Type B pancreatic cell (in vitro differentiated cells): ENCODE results near the gene KMO. TPM values are rescaled to one million over a fixed set of nuclear protein-coding genes. Genes with fewer than 3 reads are reported as not detected.

ENCODE experiments used
- DNase-seq: peaks from one replicate; pipeline ENCODE4 v3.0.0; 2021; ENCODE audit warnings: mixed read lengths; ENCODE audit not compliant: unreplicated experiment; ENCODE audit errors: extremely low spot score
- H3K27ac Mint-ChIP-seq: 2 replicates; pipeline ENCODE4 v1.8.0; 2021; ENCODE audit warnings: mild to moderate bottlenecking, mixed read lengths
- H3K27me3 Mint-ChIP-seq: 2 replicates; pipeline ENCODE4 v1.8.0; 2021; ENCODE audit warnings: mixed read lengths
- H3K36me3 Mint-ChIP-seq: 2 replicates; pipeline ENCODE4 v1.8.0; 2021; ENCODE audit warnings: mixed read lengths
- H3K4me1 Mint-ChIP-seq: one replicate; pipeline ENCODE4 v1.8.0; 2021; ENCODE audit warnings: mixed read lengths; ENCODE audit not compliant: unreplicated experiment
- H3K4me3 Mint-ChIP-seq: 2 replicates; pipeline ENCODE4 v1.8.0; 2021; ENCODE audit warnings: mild to moderate bottlenecking, mixed read lengths
- H3K9me3 Mint-ChIP-seq: 2 replicates; pipeline ENCODE4 v1.8.0; 2021; ENCODE audit warnings: mixed read lengths
- total RNA-seq: library from RNA; stranded (reverse); gene quantifications from 2 replicates; pipeline ENCODE4 v1.2.1, GENCODE V29; 2021; ENCODE audit warnings: low replicate concordance
- TF ChIP-seq, protein P1 (sequence below): fragments of 200-600 bp; sonication (generic); conservative IDR thresholded peaks from 2 replicates; pipeline ENCODE4 v1.5.0; 2021; ENCODE audit warnings: antibody characterized with exemption, mild to moderate bottlenecking

The KMO gene
- total RNA-seq, 1 donor from 2014 or later, result 1.1 TPM

GRCh38 chr1:241569848-241570247, 37.7 kb downstream of the KMO start:
- Mint-ChIP-seq H3K4me1 (no peaks in the 10 kb centered on the region), H3K27ac (no peak overlapping the region), H3K9me3 (no peaks in the 10 kb centered on the region), H3K4me3 (no peak overlapping the region), H3K27me3 (peaks cover 3% of the 10 kb centered on the region), H3K36me3 (no peaks in the 10 kb centered on the region)
- TF ChIP-seq, protein P1, sequence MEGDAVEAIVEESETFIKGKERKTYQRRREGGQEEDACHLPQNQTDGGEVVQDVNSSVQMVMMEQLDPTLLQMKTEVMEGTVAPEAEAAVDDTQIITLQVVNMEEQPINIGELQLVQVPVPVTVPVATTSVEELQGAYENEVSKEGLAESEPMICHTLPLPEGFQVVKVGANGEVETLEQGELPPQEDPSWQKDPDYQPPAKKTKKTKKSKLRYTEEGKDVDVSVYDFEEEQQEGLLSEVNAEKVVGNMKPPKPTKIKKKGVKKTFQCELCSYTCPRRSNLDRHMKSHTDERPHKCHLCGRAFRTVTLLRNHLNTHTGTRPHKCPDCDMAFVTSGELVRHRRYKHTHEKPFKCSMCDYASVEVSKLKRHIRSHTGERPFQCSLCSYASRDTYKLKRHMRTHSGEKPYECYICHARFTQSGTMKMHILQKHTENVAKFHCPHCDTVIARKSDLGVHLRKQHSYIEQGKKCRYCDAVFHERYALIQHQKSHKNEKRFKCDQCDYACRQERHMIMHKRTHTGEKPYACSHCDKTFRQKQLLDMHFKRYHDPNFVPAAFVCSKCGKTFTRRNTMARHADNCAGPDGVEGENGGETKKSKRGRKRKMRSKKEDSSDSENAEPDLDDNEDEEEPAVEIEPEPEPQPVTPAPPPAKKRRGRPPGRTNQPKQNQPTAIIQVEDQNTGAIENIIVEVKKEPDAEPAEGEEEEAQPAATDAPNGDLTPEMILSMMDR, result no peak
- no peak for DNase-seq

GRCh38 chr1:241574154-241574553, 42.0 kb downstream of the KMO start:
- TF ChIP-seq, protein P1, result no peak
- Mint-ChIP-seq H3K4me3 (no peak overlapping the region), H3K36me3 (no peaks in the 10 kb centered on the region), H3K9me3 (no peaks in the 10 kb centered on the region), H3K4me1 (no peaks in the 10 kb centered on the region), H3K27me3 (peaks cover 3% of the 10 kb centered on the region), H3K27ac (no peak overlapping the region)
- no peak for DNase-seq

DNA sequence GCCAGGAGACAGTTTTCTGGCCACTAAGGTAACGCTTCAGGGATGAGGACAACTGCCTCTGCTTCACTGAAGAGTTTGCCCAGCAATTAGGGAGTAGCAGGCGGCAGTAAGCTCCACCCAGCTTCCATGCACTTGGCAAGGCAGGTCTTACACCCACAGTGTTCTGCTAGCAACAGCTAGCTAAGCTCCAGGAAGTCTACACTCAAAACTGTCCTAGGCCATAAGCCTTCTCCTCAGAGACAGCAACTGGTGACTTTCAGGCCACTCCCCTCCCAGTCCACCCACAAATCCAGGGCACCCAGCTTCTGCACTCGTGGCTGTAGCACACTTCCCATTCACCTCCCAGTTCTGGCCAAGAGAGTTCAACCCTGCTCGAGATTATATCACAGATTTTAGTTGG, 47.3 kb downstream of the KMO start:
- no peaks in the 10 kb centered on the region for H3K36me3 Mint-ChIP-seq
- no peaks in the 10 kb centered on the region for H3K4me1 Mint-ChIP-seq
- no peaks in the 10 kb centered on the region for H3K9me3 Mint-ChIP-seq
- no peak for DNase-seq
- H3K27ac Mint-ChIP-seq, result no peak overlapping the region
- no peaks in the 10 kb centered on the region for H3K27me3 Mint-ChIP-seq
- TF ChIP-seq, protein P1, result no peak
- no peak overlapping the region for H3K4me3 Mint-ChIP-seq

- H3K27me3 Mint-ChIP-seq, result no peaks in the 10 kb centered on the region
- TF ChIP-seq, protein P1, result no peak
- no peak for DNase-seq
- no peaks in the 10 kb centered on the region for H3K4me1 Mint-ChIP-seq
- no peaks in the 10 kb centered on the region for H3K9me3 Mint-ChIP-seq
- no peak overlapping the region for H3K4me3 Mint-ChIP-seq
- no peak overlapping the region for H3K27ac Mint-ChIP-seq
- H3K36me3 Mint-ChIP-seq, result no peaks in the 10 kb centered on the region
Measured at GRCh38 chr1:241582921-241583321, 50.7 kb downstream of the KMO start.

DNA sequence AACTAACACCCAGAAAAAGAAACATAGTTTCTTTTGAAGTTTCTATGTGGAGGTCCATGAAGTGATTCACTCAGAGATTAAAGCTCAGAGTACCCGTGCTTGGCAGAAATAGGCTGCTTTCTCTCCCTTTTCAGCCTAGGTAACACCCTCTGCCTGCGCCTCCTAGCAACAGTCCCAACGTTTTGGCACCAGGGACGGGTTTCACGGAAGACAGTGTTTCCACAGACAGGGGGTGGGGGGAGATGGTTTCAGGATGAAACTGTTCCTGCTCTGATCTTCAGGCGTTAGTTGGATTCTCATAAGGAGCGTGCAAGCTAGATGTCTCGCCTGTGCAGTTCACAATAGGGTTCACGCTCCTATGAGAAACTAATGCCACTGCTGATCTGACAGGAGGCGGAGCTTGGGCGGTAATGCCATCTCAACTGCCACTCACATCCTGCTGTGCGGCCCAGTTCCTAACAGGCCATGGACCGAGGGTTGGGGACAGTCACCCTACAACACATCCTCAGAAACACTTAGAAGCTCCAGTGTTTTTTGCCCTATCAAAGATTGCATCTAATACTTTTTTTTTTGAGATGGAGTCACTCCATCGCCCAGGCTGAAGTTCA, 54.8 kb downstream of the KMO start:
- no peak overlapping the region for H3K27ac Mint-ChIP-seq
- no peaks in the 10 kb centered on the region for H3K9me3 Mint-ChIP-seq
- TF ChIP-seq, protein P1, result no peak
- H3K4me1 Mint-ChIP-seq, result peaks cover 6% of the 10 kb centered on the region
- no peaks in the 10 kb centered on the region for H3K36me3 Mint-ChIP-seq
- no peak for DNase-seq
- no peaks in the 10 kb centered on the region for H3K27me3 Mint-ChIP-seq
- H3K4me3 Mint-ChIP-seq, result no peak overlapping the region

DNA sequence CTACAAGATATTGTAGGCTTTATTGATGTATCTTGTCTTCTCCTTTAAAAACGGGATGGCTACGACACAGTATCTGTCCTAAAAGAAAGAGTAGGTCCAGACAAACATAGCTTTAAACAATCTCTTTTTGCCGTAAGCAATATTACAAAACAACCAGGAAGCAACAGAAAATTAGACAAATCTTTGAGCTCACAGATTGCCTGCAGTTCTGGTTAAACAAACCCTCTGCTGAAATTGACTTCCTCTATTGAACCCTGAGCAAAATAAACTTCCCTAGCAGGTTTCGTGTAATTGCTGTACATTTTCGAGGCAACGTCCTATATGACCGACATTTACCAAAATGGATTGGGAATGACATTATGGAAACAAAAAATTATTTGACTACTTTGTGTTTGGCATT, 57.3 kb downstream of the KMO start:
- Mint-ChIP-seq H3K36me3 (no peaks in the 10 kb centered on the region), H3K4me3 (no peak overlapping the region), H3K9me3 (peaks cover 3% of the 10 kb centered on the region), H3K27ac (peak overlapping the region; percentile 65), H3K4me1 (peaks cover 6% of the 10 kb centered on the region), H3K27me3 (no peaks in the 10 kb centered on the region)
- DNase-seq, result no peak
- TF ChIP-seq, protein P1, result no peak
